Smooth muscle cell (in vitro differentiated cells): ENCODE data around the gene ATP6V0D1. TPM values are rescaled to one million over a fixed set of nuclear protein-coding genes. Genes with fewer than 3 reads are reported as not detected.

Experiments used
- DNase-seq: peaks from one replicate; lab custom pipeline; 2025; ENCODE audit not compliant: unreplicated experiment; lab: John Stamatoyannopoulos, UW
- H2AFZ ChIP-seq: fragments of 200-600 bp; sonication (generic); 2 replicates; pipeline ENCODE4 v1.6.0; 2016; ENCODE audit warnings: antibody characterized with exemption, low read depth, mild to moderate bottlenecking
- H3F3A ChIP-seq: fragments of 200-600 bp; sonication (generic); 2 replicates; pipeline ENCODE4 v1.6.0; 2017; ENCODE audit warnings: antibody characterized with exemption, low read depth
- H3K27ac ChIP-seq: fragments of 200-600 bp; sonication (generic); 2 replicates; pipeline ENCODE4 v1.5.1; 2016; ENCODE audit warnings: low read depth, mild to moderate bottlenecking
- H3K27me3 ChIP-seq: fragments of 200-600 bp; sonication (generic); 2 replicates; pipeline ENCODE4 v1.6.1; 2016; ENCODE audit warnings: low read depth, mild to moderate bottlenecking
- H3K36me3 ChIP-seq: fragments of 200-600 bp; sonication (generic); 2 replicates; pipeline ENCODE4 v1.5.1; 2016; ENCODE audit warnings: low read depth
- H3K4me1 ChIP-seq: fragments of 200-600 bp; sonication (generic); 2 replicates; pipeline ENCODE4 v1.5.1; 2016; ENCODE audit warnings: low read depth
- H3K4me2 ChIP-seq: fragments of 200-600 bp; sonication (generic); 2 replicates; pipeline ENCODE4 v1.6.0; 2016; ENCODE audit warnings: mild to moderate bottlenecking
- H3K4me3 ChIP-seq: fragments of 200-600 bp; sonication (generic); 2 replicates; pipeline ENCODE4 v1.5.1; 2016; ENCODE audit warnings: mild to moderate bottlenecking
- H3K79me2 ChIP-seq: fragments of 200-600 bp; sonication (generic); 2 replicates; pipeline ENCODE4 v1.6.0; 2016; ENCODE audit warnings: low read depth, mild to moderate bottlenecking
- H3K9ac ChIP-seq: fragments of 200-600 bp; sonication (generic); 2 replicates; pipeline ENCODE4 v1.6.0; 2016; ENCODE audit warnings: low read depth
- H3K9me3 ChIP-seq: fragments of 200-600 bp; sonication (generic); replicated peaks from 2 replicates; pipeline ENCODE4 v1.5.1; 2016; ENCODE audit warnings: low read depth
- H4K20me1 ChIP-seq: fragments of 200-600 bp; sonication (generic); 2 replicates; pipeline ENCODE4 v1.6.0; 2016; ENCODE audit warnings: low read depth
- CTCF ChIP-seq: fragments of 200-600 bp; sonication (generic); IDR thresholded peaks from 2 replicates; pipeline ENCODE4 v1.5.1; 2017; ENCODE audit warnings: borderline replicate concordance, mild to moderate bottlenecking, antibody characterized with exemption; ENCODE audit not compliant: insufficient read depth, poor library complexity, severe bottlenecking
- WGBS: methylation state at CpG from one replicate; pipeline ENCODE4 v1.1.7; 2016; ENCODE audit warnings: low lambda C conversion rate; 5-methylcytosine and 5-hydroxymethylcytosine counted together
- polyA plus RNA-seq: library from polyadenylated mRNA; unstranded; fragments of >200 nt; fragmentation: Nextera tagmentation; extraction: Ambion mirVana; gene quantifications from 2 replicates; pipeline ENCODE4 v1.2.1, GENCODE V29; 2016
- total RNA-seq: library from RNA; depleted of rRNA; stranded (reverse); fragments of >200 nt; gene quantifications from 2 replicates; pipeline ENCODE4 v1.2.3, GENCODE V29; 2014

Gene ATP6V0D1
- total and polyA plus RNA-seq, 2 experiments from 2014 or later, result 96.8 to 114 TPM

DNA sequence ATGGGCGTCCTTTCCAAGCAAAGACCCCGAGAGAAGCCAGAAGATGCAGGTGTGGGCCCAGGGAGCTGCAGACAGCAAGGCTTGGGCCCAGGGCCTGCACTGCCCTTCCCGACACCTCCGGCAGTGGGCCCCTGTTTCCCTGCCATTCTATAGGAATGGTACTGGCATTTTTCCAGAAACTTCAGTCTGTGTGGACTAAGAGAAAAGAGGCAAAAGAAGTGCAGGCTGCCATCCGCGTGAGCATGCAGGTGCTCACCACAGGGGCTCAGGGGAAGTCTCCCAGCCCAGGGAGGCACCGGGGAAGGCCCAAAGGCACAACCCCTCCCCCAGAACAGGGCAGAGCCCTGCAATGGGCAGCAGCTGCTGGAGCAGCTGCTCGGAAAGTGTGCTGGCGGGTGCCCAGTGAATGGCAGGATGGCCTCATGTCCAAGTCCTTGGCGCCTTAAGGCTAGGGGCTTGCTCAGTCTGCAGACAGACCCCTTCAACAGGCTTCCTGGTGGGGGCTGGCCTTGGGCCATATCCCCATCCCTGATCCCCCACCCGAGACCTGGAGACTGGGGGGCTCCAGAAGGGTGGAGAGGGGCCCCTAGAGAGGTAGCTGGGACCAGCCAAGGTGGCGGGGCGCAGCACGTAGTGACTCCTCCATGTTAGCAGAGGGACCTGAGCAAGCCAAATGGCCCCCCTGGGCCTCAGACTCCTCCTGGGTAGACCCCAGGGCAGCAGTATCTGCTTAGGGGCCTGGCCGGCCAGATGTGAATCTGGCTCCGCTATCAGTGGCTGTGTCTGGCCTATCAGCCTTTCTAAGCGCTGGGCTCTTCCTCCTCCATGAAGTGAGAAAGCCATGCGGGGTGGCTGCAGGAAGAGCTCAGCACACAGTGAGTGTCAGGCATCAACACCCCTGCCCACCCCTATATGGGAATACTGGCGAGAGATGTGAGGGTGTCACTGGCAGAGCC lies 80.9 kb downstream of the ATP6V0D1 start:
- no peaks in the 10 kb centered on the region for H3K27me3 ChIP-seq
- no peaks in the 10 kb centered on the region for H3K79me2 ChIP-seq
- no peaks in the 10 kb centered on the region for H3F3A ChIP-seq
- no peak overlapping the region for H3K27ac ChIP-seq
- H3K9me3 ChIP-seq, result no peaks in the 10 kb centered on the region
- TF ChIP-seq CTCF, result no peak
- H3K4me3 ChIP-seq, result no peak overlapping the region
- DNase-seq, result no peak
- H3K9ac ChIP-seq, result no peak overlapping the region
- no peaks in the 10 kb centered on the region for H4K20me1 ChIP-seq
- no peak overlapping the region for H2AFZ ChIP-seq
- H3K4me1 ChIP-seq, result peaks cover 22% of the 10 kb centered on the region
- H3K36me3 ChIP-seq, result no peaks in the 10 kb centered on the region
- WGBS, result 84% methylated on average over 18 of the region's 19 CpGs
- no peak overlapping the region for H3K4me2 ChIP-seq

GRCh38 chr16:67399218-67399733 lies 81.7 kb downstream of the ATP6V0D1 start:
- Histone ChIP-seq H3K9ac (no peak overlapping the region), H3K27me3 (no peaks in the 10 kb centered on the region), H3K36me3 (no peaks in the 10 kb centered on the region), H3K79me2 (no peaks in the 10 kb centered on the region), H3F3A (no peaks in the 10 kb centered on the region), H3K4me3 (no peak overlapping the region), H3K9me3 (no peaks in the 10 kb centered on the region), H4K20me1 (no peaks in the 10 kb centered on the region), H3K4me2 (peak overlapping the region; percentile 79), H2AFZ (no peak overlapping the region), H3K27ac (no peak overlapping the region), H3K4me1 (peaks cover 22% of the 10 kb centered on the region)
- TF ChIP-seq CTCF, result peak; percentile 81
- WGBS, result 33% methylated on average over 36 of the region's 42 CpGs
- DNase-seq, result peak; percentile 21

GRCh38 chr16:67398546-67399217 lies 82.3 kb downstream of the ATP6V0D1 start:
- WGBS, result 93% methylated on average over 19 of the region's 19 CpGs
- no peaks in the 10 kb centered on the region for H3K79me2 ChIP-seq
- H3K4me3 ChIP-seq, result no peak overlapping the region
- H3K4me2 ChIP-seq, result no peak overlapping the region
- no peak overlapping the region for H3K9ac ChIP-seq
- H3F3A ChIP-seq, result no peaks in the 10 kb centered on the region
- peaks cover 23% of the 10 kb centered on the region for H3K4me1 ChIP-seq
- no peaks in the 10 kb centered on the region for H3K9me3 ChIP-seq
- no peak overlapping the region for H2AFZ ChIP-seq
- DNase-seq, result no peak
- H3K27ac ChIP-seq, result no peak overlapping the region
- no peaks in the 10 kb centered on the region for H4K20me1 ChIP-seq
- peaks cover 6% of the 10 kb centered on the region for H3K27me3 ChIP-seq
- H3K36me3 ChIP-seq, result no peaks in the 10 kb centered on the region
- TF ChIP-seq CTCF, result no peak
